HEK293T (cell line): ENCODE results near the gene SCGB3A2.
"Not testable (repeated sequence)": the region's sequence is repeated elsewhere in the genome, so short reads cannot be mapped to it uniquely, and the experiment has no call there.

ENCODE experiments used
- CTCF ChIA-PET: fragments of 350-600 bp; formaldehyde crosslinking; extraction: SDS; loops from one replicate; lab custom pipeline; 2021; ENCODE audit warnings: antibody characterized with exemption, inconsistent platforms; lab: Yijun Ruan, JAX
- POLR2A ChIA-PET: fragments of 350-600 bp; formaldehyde crosslinking; extraction: SDS; loops from one replicate; lab custom pipeline; 2020; ENCODE audit warnings: antibody characterized with exemption, inconsistent platforms; lab: Yijun Ruan, JAX
- DNase-seq: peaks from one replicate; pipeline ENCODE4 v3.0.0; 2012; ENCODE audit warnings: mixed read lengths; ENCODE audit errors: extremely low spot score
- ARNT ChIP-seq: fragments of 450-650 bp; IDR thresholded peaks from 2 replicates; pipeline ENCODE4 v1.6.1; 2017; ENCODE audit warnings: mild to moderate bottlenecking
- BHLHE40 ChIP-seq: fragments of 450-650 bp; IDR thresholded peaks from 2 replicates; pipeline ENCODE4 v1.6.1; 2016; ENCODE audit warnings: mild to moderate bottlenecking, moderate library complexity, borderline replicate concordance
- CTBP1 ChIP-seq: fragments of 450-650 bp; IDR thresholded peaks from 2 replicates; pipeline ENCODE4 v1.6.1; 2016; ENCODE audit warnings: borderline replicate concordance
- ELF4 ChIP-seq: fragments of 450-650 bp; IDR thresholded peaks from 2 replicates; pipeline ENCODE4 v1.6.1; 2017; ENCODE audit warnings: antibody characterized with exemption
- FOXA1 ChIP-seq: fragments of 450-650 bp; IDR thresholded peaks from 2 replicates; pipeline ENCODE4 v1.6.1; 2016; ENCODE audit warnings: mild to moderate bottlenecking
- FOXK2 ChIP-seq: fragments of 450-650 bp; IDR thresholded peaks from 2 replicates; pipeline ENCODE4 v1.6.1; 2016; ENCODE audit warnings: mild to moderate bottlenecking
- FOXM1 ChIP-seq: fragments of 450-650 bp; IDR thresholded peaks from 2 replicates; pipeline ENCODE4 v1.6.1; 2017; ENCODE audit warnings: mild to moderate bottlenecking, borderline replicate concordance
- HDGF ChIP-seq: fragments of 450-650 bp; IDR thresholded peaks from 2 replicates; pipeline ENCODE4 v1.6.1; 2017; ENCODE audit warnings: antibody characterized with exemption, borderline replicate concordance
- L3MBTL2 ChIP-seq: fragments of 450-650 bp; conservative IDR thresholded peaks from 2 replicates; pipeline ENCODE4 v1.6.1; 2016; ENCODE audit warnings: mild to moderate bottlenecking
- LEF1 ChIP-seq: fragments of 450-650 bp; IDR thresholded peaks from 2 replicates; pipeline ENCODE4 v1.6.1; 2017; ENCODE audit warnings: mild to moderate bottlenecking, borderline replicate concordance
- NFRKB ChIP-seq: fragments of 450-650 bp; IDR thresholded peaks from 2 replicates; pipeline ENCODE4 v1.6.1; 2016; ENCODE audit warnings: mild to moderate bottlenecking, moderate library complexity
- PKNOX1 ChIP-seq: fragments of 450-650 bp; IDR thresholded peaks from 2 replicates; pipeline ENCODE4 v1.6.1; 2016
- SP1 ChIP-seq: fragments of 450-650 bp; IDR thresholded peaks from 2 replicates; pipeline ENCODE4 v1.6.1; 2017
- SUZ12 ChIP-seq: fragments of 450-650 bp; IDR thresholded peaks from 2 replicates; pipeline ENCODE4 v1.6.1; 2016; ENCODE audit warnings: mild to moderate bottlenecking
- TARDBP ChIP-seq: fragments of 450-650 bp; IDR thresholded peaks from 2 replicates; pipeline ENCODE4 v1.6.1; 2016
- ZNF384 ChIP-seq: fragments of 450-650 bp; IDR thresholded peaks from 2 replicates; pipeline ENCODE4 v1.6.1; 2016

The SCGB3A2 gene

DNA sequence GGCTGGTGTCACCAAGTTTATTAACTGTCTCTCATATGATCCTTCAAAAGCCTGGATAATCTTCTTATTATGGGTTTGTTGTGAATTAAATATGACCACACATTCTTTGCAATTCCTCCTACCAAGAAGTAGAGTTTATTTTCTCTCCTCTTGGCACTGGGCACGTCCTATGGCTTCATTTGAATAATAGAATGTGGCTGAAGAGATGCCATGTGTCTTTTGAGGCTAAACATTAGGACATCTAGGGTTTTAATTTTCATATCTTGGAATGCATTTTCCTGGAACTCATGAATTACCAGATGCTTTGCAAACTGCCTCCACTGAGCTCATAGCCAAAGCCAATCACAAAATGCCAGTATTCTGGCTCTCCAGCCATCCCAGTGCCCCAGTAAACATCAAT is 19.9 kb upstream of the SCGB3A2 start:
- TF ChIP-seq FOXA1, result no peak
- no peak for TF ChIP-seq L3MBTL2
- no peak for TF ChIP-seq TARDBP
- TF ChIP-seq FOXM1, result no peak
- no peak for TF ChIP-seq SUZ12
- no peak for TF ChIP-seq HDGF
- TF ChIP-seq ARNT, result no peak
- TF ChIP-seq BHLHE40, result no peak
- ChIA-PET CTCF (no interaction called here), POLR2A (no interaction called here)
- DNase-seq, result no peak

GRCh38 chr5:147859962-147860640 is 18.4 kb upstream of the SCGB3A2 start:
- no peak for DNase-seq
- TF ChIP-seq LEF1, result no peak
- no peak for TF ChIP-seq ARNT
- no peak for TF ChIP-seq FOXA1
- no peak for TF ChIP-seq NFRKB
- no peak for TF ChIP-seq TARDBP
- TF ChIP-seq BHLHE40, result no peak
- TF ChIP-seq FOXM1, result no peak
- TF ChIP-seq FOXK2, result no peak
- TF ChIP-seq PKNOX1, result no peak
- no peak for TF ChIP-seq ZNF384
- no peak for TF ChIP-seq SP1
- no peak for TF ChIP-seq SUZ12
- no peak for TF ChIP-seq ELF4
- ChIA-PET CTCF (no interaction called here), POLR2A (no interaction called here)

DNA sequence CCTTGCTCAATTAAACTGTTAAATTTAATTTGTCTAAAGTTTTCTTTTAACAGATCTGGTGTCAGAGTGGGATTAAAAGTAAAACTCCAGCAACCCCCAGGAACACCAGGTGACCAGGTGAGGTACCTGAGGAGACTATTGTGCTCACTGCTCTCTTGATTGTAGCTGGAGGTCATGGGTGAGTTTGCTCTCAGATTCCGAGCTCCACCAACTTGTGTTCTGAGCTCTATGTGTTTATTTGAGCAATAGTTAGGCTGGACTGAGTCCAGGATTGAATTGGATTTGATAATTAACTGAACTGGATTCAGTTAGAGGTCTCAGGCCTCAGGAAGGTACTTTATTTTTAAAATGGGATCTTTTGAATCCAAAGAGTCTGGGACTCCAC is 17.9 kb upstream of the SCGB3A2 start:
- TF ChIP-seq TARDBP, result no peak
- TF ChIP-seq CTBP1, result no peak
- TF ChIP-seq ZNF384, result no peak
- TF ChIP-seq SP1, result no peak
- TF ChIP-seq BHLHE40, result no peak
- TF ChIP-seq FOXM1, result no peak
- POLR2A ChIA-PET, result no interaction called here
- no peak for DNase-seq
- CTCF ChIA-PET, result no interaction called here

DNA sequence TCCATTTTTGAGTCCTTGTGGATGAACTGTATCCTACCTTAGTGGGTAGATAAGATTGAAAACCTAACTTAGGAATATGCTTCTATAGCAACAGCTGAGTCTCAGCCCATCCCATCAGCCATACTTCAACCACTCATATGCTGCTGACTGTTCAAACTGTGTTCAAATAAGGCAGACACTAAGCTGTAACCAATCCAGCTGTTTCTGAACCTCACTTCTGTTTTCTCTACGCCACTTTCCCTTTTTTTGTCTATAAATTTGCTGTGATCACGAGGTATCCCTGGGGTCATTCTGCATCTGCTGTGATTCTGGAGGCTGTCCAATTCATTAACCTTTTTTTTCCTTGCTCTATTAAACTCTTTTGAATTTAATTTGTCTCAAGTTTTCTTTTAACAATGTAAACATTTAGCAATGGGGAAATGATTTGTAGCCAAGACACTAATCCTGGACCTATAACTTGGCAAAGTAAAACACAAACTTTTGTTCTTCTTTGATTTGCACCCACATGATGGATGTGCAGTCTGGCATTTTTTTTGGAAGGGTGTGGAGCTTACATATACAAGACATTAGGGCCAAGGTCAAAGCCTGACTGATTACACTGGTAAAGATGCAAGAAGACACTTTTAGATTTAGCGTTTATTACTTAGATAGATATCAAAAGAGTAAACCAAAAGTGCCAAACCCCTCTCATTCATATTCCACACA is 14.9 kb upstream of the SCGB3A2 start:
- POLR2A ChIA-PET, result no interaction called here
- TF ChIP-seq ZNF384, result no peak
- no peak for TF ChIP-seq CTBP1
- TF ChIP-seq FOXA1, result no peak
- TF ChIP-seq L3MBTL2, result no peak
- no peak for TF ChIP-seq ELF4
- TF ChIP-seq ARNT, result no peak
- no peak for DNase-seq
- CTCF ChIA-PET, result no interaction called here

DNA sequence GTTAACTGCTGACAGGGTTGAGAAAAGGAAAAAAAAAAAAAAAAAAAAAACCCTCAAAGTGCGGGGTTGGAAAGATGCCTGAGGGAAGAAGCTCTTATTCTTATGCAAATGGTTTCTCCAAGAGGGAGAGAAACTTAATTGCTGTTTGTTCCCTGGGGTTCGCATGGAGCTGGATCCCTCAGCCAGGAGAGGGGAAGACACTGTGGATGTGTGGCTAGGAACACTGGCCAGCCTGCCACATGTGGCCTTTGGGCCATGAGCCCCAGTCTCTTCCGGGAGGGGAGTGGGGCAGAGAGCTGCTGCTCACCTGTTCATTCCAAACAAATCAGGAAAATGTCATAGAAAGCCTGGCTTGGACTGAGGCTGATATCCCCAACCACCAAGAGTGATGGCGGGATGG is 9.4 kb upstream of the SCGB3A2 start:
- POLR2A ChIA-PET, result no interaction called here
- no peak for DNase-seq
- TF ChIP-seq ELF4 (no peak), L3MBTL2 (no peak), PKNOX1 (no peak), NFRKB (no peak), ZNF384 (no peak), ARNT (no peak), SUZ12 (no peak)
- CTCF ChIA-PET, result no interaction called here

- CTCF ChIA-PET, DNase-seq, POLR2A ChIA-PET: not testable (repeated sequence)
These were observed 8.6 kb upstream of the SCGB3A2 start for GRCh38 chr5:147869892-147870291.

GRCh38 chr5:147871980-147872549 is 6.4 kb upstream of the SCGB3A2 start:
- DNase-seq, POLR2A ChIA-PET, CTCF ChIA-PET: not testable (repeated sequence)

DNA sequence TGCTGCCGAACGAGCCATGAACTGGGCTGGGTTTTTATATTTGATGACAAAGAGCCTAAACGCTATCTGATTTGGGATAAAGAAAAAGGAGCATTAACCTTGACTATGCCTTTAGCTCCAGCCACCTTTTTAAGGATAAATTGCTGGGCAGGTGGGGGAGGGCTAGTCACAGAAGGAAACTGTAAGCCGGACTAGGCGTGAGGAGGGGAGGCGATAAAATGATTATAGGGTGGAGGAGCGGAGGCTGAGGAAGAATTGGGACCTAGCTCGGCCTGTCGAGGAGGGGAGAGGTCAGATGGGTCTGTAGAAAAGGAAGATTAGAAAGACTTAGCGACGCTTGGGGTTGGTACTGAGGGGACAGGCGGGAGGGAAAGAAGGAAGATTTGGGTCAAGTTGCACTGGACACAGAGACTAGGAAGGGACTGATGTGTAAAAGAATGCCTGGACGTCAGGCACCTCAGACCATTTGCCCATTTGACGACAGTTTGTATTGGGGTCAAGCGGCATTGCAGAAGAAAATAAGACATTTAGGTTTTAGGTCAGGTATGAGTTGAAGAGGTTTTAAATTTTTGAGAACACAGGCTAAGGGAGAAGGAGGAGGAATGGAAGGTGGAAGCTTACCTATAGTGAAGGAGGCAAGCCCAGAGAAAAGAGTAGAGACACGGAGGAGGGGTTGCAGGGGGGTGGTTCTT is 5.6 kb upstream of the SCGB3A2 start:
- CTCF ChIA-PET, POLR2A ChIA-PET, DNase-seq: not testable (repeated sequence)

DNA sequence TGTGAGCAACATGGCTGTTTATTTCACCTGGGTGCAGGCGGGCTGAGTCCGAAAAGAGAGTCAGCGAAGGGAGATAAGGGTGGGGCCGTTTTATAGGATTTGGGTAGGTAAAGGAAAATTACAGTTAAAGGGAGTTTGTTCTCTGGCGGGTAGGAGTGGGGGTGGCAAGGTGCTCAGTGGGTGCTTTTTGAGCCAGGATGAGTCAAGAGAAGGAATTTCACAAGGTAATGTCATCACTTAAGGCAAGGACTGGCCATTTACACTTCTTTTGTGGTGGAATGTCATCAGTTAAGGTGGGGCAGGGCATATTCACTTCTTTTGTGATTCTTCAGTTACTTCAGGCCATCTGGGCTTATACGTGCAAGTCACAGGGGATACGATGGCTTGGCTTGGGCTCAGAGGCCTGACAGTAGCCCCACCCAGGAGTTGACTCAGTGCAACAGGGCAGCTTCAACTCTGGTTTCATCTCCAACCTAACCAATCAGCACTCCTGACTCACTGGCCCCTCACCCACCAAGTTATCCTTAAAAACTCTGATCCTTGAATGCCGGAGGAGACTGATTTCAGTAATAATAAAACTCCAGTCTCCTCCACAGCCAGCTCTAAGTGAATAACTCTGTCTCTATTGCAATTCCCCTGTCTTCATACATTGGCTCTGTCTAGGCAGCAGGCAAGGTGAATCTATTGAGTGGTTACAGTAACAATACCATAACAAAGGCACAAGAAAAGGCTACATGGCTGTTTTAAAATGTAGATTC is 4.2 kb upstream of the SCGB3A2 start:
- CTCF ChIA-PET, DNase-seq, POLR2A ChIA-PET: not testable (repeated sequence)
